GM21367 (cell line): Measurements from ENCODE around the gene SLC39A8.

Experiments
- ATAC-seq: cut with Tn5 transposase; IDR thresholded peaks from one replicate; pipeline ENCODE4 v1.9.1; 2021; ENCODE audit not compliant: unreplicated experiment

Gene SLC39A8

GRCh38 chr4:102341201-102341600 is 4.1 kb downstream of the SLC39A8 start:
- ATAC-seq: no peak

- ATAC-seq: no peak
These were observed 6.3 kb downstream of the SLC39A8 start for GRCh38 chr4:102339018-102339417.

GRCh38 chr4:102338405-102338804 is 6.9 kb downstream of the SLC39A8 start:
- no peak for ATAC-seq

GRCh38 chr4:102335616-102336015 is 9.7 kb downstream of the SLC39A8 start:
- no peak for ATAC-seq

- ATAC-seq: no peak
These were observed 10.7 kb downstream of the SLC39A8 start for GRCh38 chr4:102334624-102335023.

GRCh38 chr4:102333787-102334186 is 11.5 kb downstream of the SLC39A8 start:
- no peak for ATAC-seq

- no peak for ATAC-seq
These were observed 17.2 kb downstream of the SLC39A8 start for GRCh38 chr4:102328045-102328444.

- no peak for ATAC-seq
These were observed 18.3 kb downstream of the SLC39A8 start for GRCh38 chr4:102326951-102327350.

GRCh38 chr4:102324730-102325129 is 20.6 kb downstream of the SLC39A8 start:
- no peak for ATAC-seq

GRCh38 chr4:102322736-102323135 is 22.5 kb downstream of the SLC39A8 start:
- no peak for ATAC-seq

- peak; percentile 84 for ATAC-seq
These were observed 23.9 kb downstream of the SLC39A8 start for GRCh38 chr4:102321260-102321995.

GRCh38 chr4:102319594-102319993 is 25.7 kb downstream of the SLC39A8 start:
- no peak for ATAC-seq

- ATAC-seq: no peak
These were observed 26.8 kb downstream of the SLC39A8 start for GRCh38 chr4:102318526-102318925.

- no peak for ATAC-seq
These were observed 27.2 kb downstream of the SLC39A8 start for GRCh38 chr4:102318105-102318504.

GRCh38 chr4:102317459-102317858 is 27.8 kb downstream of the SLC39A8 start:
- no peak for ATAC-seq

GRCh38 chr4:102316585-102316984 is 28.7 kb downstream of the SLC39A8 start:
- ATAC-seq: no peak

- ATAC-seq: no peak
These were observed 29.8 kb downstream of the SLC39A8 start for GRCh38 chr4:102315532-102315931.

- no peak for ATAC-seq
These were observed 32.9 kb downstream of the SLC39A8 start for GRCh38 chr4:102312417-102312816.

- no peak for ATAC-seq
These were observed 33.4 kb downstream of the SLC39A8 start for GRCh38 chr4:102311912-102312311.

GRCh38 chr4:102311407-102311806 is 33.9 kb downstream of the SLC39A8 start:
- no peak for ATAC-seq

- ATAC-seq: no peak
These were observed 37.1 kb downstream of the SLC39A8 start for GRCh38 chr4:102308032-102308799.

- ATAC-seq: no peak
These were observed 39.6 kb downstream of the SLC39A8 start for GRCh38 chr4:102305666-102306065.
